GM06990 (cell line): ENCODE measurements around the gene PDZRN3.

ENCODE experiments used
- DNase-seq: peaks from one replicate; pipeline ENCODE4 v3.0.0-alpha.2; 2011; ENCODE audit not compliant: insufficient read length; ENCODE audit errors: extremely low read depth
- H3K27me3 ChIP-seq: replicated peaks from 2 replicates; pipeline ENCODE4 v1.6.0; 2011; ENCODE audit warnings: low read length; ENCODE audit not compliant: control insufficient read depth, insufficient read depth
- H3K36me3 ChIP-seq: 2 replicates; pipeline ENCODE4 v1.5.1; 2011; ENCODE audit warnings: low read length; ENCODE audit not compliant: control insufficient read depth, insufficient read depth
- H3K4me3 ChIP-seq: replicated peaks from 2 replicates; pipeline ENCODE4 v1.5.1; 2011; ENCODE audit warnings: low read depth, mild to moderate bottlenecking, control low read depth, low read length
- TF ChIP-seq, protein P1 (sequence below): IDR thresholded peaks from 2 replicates; pipeline ENCODE4 v1.5.1; 2011; ENCODE audit warnings: low read length, control low read depth, mild to moderate bottlenecking, inconsistent platforms; ENCODE audit not compliant: insufficient read depth, poor library complexity, severe bottlenecking

Gene PDZRN3

DNA sequence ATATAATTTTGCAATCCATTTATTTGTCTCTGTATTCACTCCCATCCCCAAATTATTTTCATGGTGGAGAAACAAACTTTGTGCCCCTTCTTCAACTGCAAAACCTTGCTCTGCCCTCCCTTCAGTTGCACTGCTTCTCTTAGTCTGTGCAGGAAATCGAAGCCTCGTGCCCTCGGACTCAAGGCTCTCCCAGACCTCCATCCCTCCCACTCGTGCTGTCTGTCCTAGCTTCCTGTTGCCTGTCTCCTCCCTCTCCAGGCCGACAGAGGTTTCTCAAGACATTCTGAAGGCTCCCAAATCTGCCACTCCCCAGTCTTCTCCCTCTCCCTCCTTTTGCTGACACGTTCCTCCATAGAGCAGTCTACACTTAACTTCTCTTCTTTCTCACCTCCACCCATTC lies 177.6 kb downstream of the PDZRN3 start:
- DNase-seq = no peak
- Histone ChIP-seq H3K27me3 (no peaks in the 10 kb centered on the region), H3K36me3 (no peaks in the 10 kb centered on the region), H3K4me3 (no peak overlapping the region)
- TF ChIP-seq, protein P1, sequence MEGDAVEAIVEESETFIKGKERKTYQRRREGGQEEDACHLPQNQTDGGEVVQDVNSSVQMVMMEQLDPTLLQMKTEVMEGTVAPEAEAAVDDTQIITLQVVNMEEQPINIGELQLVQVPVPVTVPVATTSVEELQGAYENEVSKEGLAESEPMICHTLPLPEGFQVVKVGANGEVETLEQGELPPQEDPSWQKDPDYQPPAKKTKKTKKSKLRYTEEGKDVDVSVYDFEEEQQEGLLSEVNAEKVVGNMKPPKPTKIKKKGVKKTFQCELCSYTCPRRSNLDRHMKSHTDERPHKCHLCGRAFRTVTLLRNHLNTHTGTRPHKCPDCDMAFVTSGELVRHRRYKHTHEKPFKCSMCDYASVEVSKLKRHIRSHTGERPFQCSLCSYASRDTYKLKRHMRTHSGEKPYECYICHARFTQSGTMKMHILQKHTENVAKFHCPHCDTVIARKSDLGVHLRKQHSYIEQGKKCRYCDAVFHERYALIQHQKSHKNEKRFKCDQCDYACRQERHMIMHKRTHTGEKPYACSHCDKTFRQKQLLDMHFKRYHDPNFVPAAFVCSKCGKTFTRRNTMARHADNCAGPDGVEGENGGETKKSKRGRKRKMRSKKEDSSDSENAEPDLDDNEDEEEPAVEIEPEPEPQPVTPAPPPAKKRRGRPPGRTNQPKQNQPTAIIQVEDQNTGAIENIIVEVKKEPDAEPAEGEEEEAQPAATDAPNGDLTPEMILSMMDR = no peak

DNA sequence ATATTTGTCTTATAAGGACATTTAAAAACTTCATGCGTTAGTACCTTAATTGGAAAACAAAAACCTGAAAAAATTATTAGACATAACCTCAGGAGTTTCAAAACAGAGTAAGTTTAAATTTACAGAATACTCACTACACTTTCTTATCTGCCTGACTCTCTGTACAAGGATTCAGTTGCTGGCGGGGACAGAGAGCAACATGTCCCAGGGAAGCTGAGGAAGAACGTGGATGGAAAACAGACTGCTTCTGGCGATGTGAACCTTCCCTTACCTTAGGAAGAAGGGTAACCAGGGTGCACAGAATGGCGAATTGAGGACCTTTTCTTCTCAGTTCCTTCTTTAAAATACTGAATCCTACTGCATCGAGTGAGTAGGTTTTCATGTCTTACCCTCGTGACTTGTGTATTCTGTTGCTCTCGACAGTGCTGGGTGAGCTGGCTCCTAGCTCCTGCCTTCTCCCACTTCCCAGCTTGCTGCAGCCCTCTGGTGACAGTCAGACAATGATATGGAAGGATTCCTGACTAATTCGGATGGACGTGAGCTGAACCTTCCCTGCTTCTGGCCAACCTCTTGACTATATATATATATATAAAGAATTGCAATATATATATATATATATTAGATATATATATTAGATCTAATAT lies 178.2 kb downstream of the PDZRN3 start:
- DNase-seq = no peak

DNA sequence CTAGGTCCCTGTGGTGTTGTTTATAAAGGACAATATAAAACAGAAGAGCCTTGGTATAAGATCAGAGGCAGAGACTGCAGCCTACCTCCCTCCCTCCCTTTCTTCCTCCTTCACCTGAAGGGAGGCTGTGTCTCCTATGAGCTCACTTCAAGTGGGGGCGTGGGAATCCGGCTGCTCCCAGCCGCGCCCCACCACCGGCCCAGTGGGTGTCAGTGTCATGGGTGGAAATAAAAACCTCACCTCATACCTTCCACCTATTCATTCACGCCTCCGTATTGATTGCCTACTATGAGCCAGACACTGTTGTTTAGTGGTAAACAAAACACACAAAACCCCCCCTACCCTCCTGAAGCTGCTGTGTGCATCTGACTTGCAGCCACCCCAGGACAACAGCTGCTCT lies 181.9 kb downstream of the PDZRN3 start:
- no peaks in the 10 kb centered on the region for H3K27me3 ChIP-seq
- TF ChIP-seq, protein P1 = no peak
- H3K4me3 ChIP-seq = no peak overlapping the region
- no peak for DNase-seq
- no peaks in the 10 kb centered on the region for H3K36me3 ChIP-seq

More for the DNA sequence above, 178.2 kb downstream of the PDZRN3 start:
- TF ChIP-seq, protein P1 = no peak
- Histone ChIP-seq H3K36me3 (no peaks in the 10 kb centered on the region), H3K4me3 (no peak overlapping the region), H3K27me3 (no peaks in the 10 kb centered on the region)

DNA sequence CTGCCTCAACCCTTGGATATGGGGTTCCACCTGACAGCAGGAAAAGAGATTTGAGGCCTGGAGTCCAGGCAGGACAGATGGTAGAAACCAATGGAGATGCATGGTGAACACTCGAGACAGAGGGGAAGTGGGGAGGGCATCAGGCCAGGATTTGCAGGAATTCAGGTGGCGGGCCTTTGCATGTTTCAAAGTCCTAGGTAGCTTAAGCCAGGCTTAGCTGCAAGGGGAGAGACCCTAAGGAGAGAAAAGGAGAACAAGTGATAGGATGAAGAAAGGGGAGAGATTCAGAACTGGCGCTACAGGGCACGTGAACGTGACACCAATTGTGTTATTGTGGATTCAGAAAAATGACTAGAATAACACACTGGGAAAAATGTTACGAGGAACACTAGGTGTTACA lies 182.6 kb downstream of the PDZRN3 start:
- TF ChIP-seq, protein P1 = no peak
- no peak for DNase-seq

DNA sequence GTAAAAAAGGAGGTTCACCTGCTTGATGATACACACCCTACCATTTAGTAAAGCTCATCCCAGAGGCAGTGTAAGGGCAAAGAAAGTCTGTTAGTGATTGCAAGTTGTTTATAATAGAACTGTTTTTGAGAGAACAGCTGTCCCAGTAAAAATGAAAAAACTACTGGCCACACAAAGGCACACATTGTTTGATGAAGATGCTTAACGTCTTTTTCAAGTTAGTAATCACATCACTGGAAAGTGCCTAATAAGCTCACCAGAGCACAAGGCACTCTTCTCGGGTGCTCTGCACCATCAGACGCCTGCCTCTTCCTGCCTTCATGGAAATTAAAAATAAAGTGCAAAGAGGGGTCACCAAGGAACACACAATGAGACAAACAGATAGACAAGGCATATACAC lies 186.9 kb downstream of the PDZRN3 start:
- no peak for DNase-seq
- Histone ChIP-seq H3K36me3 (no peaks in the 10 kb centered on the region), H3K27me3 (no peaks in the 10 kb centered on the region), H3K4me3 (no peak overlapping the region)
- TF ChIP-seq, protein P1 = no peak

More for the DNA sequence above, 182.6 kb downstream of the PDZRN3 start:
- Histone ChIP-seq H3K4me3 (no peak overlapping the region), H3K36me3 (no peaks in the 10 kb centered on the region), H3K27me3 (no peaks in the 10 kb centered on the region)

DNA sequence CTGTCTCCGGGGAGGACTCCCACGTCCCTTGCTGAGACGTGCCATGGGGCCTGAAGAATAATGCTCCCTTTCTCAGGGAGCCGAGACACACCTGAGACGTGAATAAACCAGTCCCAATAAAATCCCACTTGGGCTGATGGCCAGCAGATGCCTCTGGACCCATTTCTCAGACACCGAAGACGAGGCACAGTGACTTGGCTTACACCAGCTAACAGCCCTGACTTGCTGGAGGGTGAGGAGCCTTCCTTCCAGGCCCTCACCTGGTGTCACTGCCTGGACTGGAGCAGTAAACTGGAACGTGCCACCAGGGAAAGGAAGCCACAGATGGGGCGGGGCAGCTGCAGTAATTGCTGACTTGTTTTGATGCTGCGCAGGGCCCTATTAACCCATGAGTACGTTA lies 189.7 kb downstream of the PDZRN3 start:
- H3K36me3 ChIP-seq = no peaks in the 10 kb centered on the region
- TF ChIP-seq, protein P1 = no peak
- DNase-seq = no peak
- H3K4me3 ChIP-seq = no peak overlapping the region
- no peaks in the 10 kb centered on the region for H3K27me3 ChIP-seq
